NT2/D1 (cell line): ENCODE data around the gene FRK.
"Not testable (repeated sequence)": the region's sequence is repeated elsewhere in the genome, so short reads cannot be mapped to it uniquely, and the experiment has no call there.

Experiments used
- DNase-seq: peaks from one replicate; pipeline ENCODE4 v3.0.0-alpha.2; 2011; ENCODE audit warnings: low read depth, low spot score
- H3K27me3 ChIP-seq: 2 replicates; pipeline ENCODE4 v1.6.0; 2011; ENCODE audit warnings: mild to moderate bottlenecking; ENCODE audit not compliant: insufficient read length, insufficient read depth
- H3K36me3 ChIP-seq: 2 replicates; pipeline ENCODE4 v1.6.1; 2011; ENCODE audit warnings: mild to moderate bottlenecking, low read length, mixed read lengths; ENCODE audit not compliant: insufficient read depth, insufficient read length
- H3K4me1 ChIP-seq: 2 replicates; pipeline ENCODE4 v1.5.1; 2011; ENCODE audit not compliant: insufficient read depth, insufficient read length
- H3K4me3 ChIP-seq: 2 replicates; pipeline ENCODE4 v1.5.1; 2011; ENCODE audit warnings: low read depth; ENCODE audit not compliant: insufficient read length
- H3K9ac ChIP-seq: 2 replicates; pipeline ENCODE4 v1.6.0; 2011; ENCODE audit warnings: low read depth; ENCODE audit not compliant: insufficient read length
- H3K9me3 ChIP-seq: 2 replicates; pipeline ENCODE4 v1.5.1; 2011; ENCODE audit warnings: mild to moderate bottlenecking, low read length; ENCODE audit not compliant: insufficient read depth
- SUZ12 ChIP-seq: IDR thresholded peaks from 2 replicates; pipeline ENCODE4 v1.6.1; 2011; ENCODE audit not compliant: insufficient read length, insufficient read depth; ENCODE audit errors: extremely low read depth
- YY1 ChIP-seq: IDR thresholded peaks from 2 replicates; pipeline ENCODE4 v1.6.1; 2011; ENCODE audit not compliant: insufficient read length, insufficient read depth
- ZNF274 ChIP-seq: IDR thresholded peaks from 2 replicates; pipeline ENCODE4 v1.6.1; 2011; ENCODE audit warnings: mild to moderate bottlenecking, low read depth, low read length

The FRK gene

GRCh38 chr6:115958958-115959357 is 101.7 kb downstream of the FRK start:
- no peaks in the 10 kb centered on the region for H3K36me3 ChIP-seq
- TF ChIP-seq ZNF274 = no peak
- no peak for TF ChIP-seq SUZ12
- no peak for TF ChIP-seq YY1
- H3K4me1 ChIP-seq = no peaks in the 10 kb centered on the region
- H3K9me3 ChIP-seq = peaks cover 6% of the 10 kb centered on the region; the same call in 1 of the 2 replicates
- H3K4me3 ChIP-seq = no peak overlapping the region
- DNase-seq = no peak
- H3K9ac ChIP-seq = no peak overlapping the region
- no peaks in the 10 kb centered on the region for H3K27me3 ChIP-seq

DNA sequence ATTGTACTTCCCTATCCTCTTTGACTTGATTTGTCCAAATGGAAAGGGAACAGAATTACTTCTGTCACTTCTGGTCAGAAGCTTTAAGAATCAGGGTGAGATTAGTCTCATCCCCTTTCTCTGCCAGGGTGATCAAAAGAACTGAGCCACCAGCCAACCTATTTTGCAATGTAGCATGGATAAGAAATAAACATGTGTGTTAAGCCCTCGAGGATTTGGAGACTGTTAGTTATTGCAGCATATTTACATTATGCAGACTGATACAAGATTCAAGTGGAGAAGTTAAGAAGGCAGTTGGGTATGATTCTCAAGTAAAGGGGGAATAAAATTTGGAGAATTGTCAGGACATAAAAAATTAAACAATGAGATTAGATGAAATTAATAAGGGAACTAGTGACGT is 106.0 kb downstream of the FRK start:
- DNase-seq = no peak
- Histone ChIP-seq H3K4me3 (no peak overlapping the region), H3K9me3 (peaks cover 6% of the 10 kb centered on the region; the same call in 1 of the 2 replicates), H3K9ac (no peak overlapping the region), H3K4me1 (no peaks in the 10 kb centered on the region), H3K27me3 (no peaks in the 10 kb centered on the region), H3K36me3 (no peaks in the 10 kb centered on the region)
- TF ChIP-seq ZNF274 (no peak), YY1 (no peak), SUZ12 (no peak)

DNA sequence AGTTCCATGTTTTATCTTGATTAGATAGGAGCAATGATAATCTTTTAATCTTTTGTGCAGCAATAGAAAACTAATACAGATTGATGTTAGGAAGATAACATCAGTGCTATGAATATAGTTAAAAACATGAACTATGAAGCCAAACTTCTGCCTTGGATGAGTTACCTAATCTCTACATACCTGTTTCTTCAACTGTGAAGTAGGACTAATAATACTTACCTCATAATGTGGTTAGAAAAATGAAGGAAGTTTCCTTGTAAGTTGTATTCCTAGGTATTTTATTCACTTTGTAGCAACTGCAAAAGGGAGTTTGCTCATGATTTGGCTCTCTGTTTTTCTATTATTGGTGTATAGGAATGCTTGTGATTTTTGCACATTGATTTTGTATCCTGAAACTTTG is 111.9 kb downstream of the FRK start:
- no peaks in the 10 kb centered on the region for H3K9me3 ChIP-seq
- H3K27me3 ChIP-seq = no peaks in the 10 kb centered on the region
- no peak overlapping the region for H3K9ac ChIP-seq
- no peak overlapping the region for H3K4me3 ChIP-seq
- no peak for DNase-seq
- no peaks in the 10 kb centered on the region for H3K36me3 ChIP-seq
- H3K4me1 ChIP-seq = no peaks in the 10 kb centered on the region
- TF ChIP-seq ZNF274 (no peak), SUZ12 (no peak), YY1 (no peak)

DNA sequence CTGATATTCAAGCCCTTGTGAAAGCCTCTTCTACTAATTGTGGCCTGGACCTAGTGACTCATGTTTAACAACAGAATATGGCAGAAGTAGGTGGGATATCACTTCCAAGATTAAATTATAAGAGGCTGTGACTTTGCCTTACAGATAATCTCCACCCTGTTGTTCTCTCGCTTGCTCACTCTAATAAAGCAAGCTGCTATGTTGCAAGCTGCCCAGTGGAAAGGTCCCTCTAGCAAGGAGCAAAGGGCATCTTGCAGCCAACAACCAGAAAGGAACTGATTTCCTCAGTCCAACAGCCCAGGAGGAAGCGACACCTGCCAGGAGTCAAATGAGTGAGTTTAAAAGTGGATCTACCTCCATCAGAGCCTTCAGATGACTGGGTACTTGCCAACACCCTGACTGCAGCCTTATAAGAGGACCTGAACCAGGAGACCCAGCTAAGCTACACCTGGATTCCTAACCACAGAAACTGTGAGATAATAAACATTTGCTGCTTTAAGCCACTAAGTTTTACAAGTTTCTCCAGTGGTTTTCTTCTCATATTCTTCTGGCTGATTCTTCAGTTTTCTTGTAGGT is 112.6 kb downstream of the FRK start:
- H3K27me3 ChIP-seq = no peaks in the 10 kb centered on the region
- H3K4me3 ChIP-seq = no peak overlapping the region
- no peak for DNase-seq
- TF ChIP-seq ZNF274 (no peak), YY1 (no peak), SUZ12 (no peak)
- H3K4me1 ChIP-seq = no peaks in the 10 kb centered on the region
- H3K36me3 ChIP-seq = no peaks in the 10 kb centered on the region
- no peak overlapping the region for H3K9ac ChIP-seq
- no peaks in the 10 kb centered on the region for H3K9me3 ChIP-seq

- TF ChIP-seq SUZ12 (no peak), YY1 (no peak), ZNF274 (no peak)
- no peaks in the 10 kb centered on the region for H3K27me3 ChIP-seq
- no peak overlapping the region for H3K4me3 ChIP-seq
- DNase-seq = no peak
- H3K4me1 ChIP-seq = no peaks in the 10 kb centered on the region
- no peaks in the 10 kb centered on the region for H3K9me3 ChIP-seq
- H3K9ac ChIP-seq = no peak overlapping the region
- H3K36me3 ChIP-seq = no peaks in the 10 kb centered on the region
Measured at GRCh38 chr6:115945812-115946211, 114.9 kb downstream of the FRK start.

DNA sequence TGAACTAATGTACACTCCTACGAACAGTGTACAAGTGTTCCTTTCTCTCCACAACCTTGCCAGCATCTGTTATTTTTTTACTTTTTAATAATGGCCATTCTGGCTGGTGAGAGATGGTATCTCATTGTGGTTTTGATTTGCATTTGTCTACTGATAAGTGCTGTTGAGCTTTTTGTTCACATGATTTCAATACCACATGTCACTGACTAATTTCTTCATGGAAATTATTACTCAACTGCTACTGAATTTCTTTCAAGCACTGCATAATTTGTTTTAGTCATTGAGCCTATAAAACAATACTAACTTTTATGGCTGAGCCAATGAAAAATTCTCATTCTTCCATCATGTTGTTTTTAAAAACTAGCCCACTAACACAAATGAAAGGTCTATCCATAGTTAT is 115.4 kb downstream of the FRK start:
- Histone ChIP-seq H3K4me3 (no peak overlapping the region), H3K27me3 (no peaks in the 10 kb centered on the region), H3K4me1 (no peaks in the 10 kb centered on the region), H3K9me3 (no peaks in the 10 kb centered on the region), H3K36me3 (no peaks in the 10 kb centered on the region), H3K9ac (no peak overlapping the region)
- DNase-seq = no peak
- TF ChIP-seq ZNF274 (no peak), SUZ12 (no peak), YY1 (no peak)

- H3K36me3 ChIP-seq, DNase-seq, H3K9me3 ChIP-seq, H3K4me1 ChIP-seq, H3K27me3 ChIP-seq, H3K4me3 ChIP-seq, H3K9ac ChIP-seq: not testable (repeated sequence)
Measured at GRCh38 chr6:115944829-115945228, 115.9 kb downstream of the FRK start.

DNA sequence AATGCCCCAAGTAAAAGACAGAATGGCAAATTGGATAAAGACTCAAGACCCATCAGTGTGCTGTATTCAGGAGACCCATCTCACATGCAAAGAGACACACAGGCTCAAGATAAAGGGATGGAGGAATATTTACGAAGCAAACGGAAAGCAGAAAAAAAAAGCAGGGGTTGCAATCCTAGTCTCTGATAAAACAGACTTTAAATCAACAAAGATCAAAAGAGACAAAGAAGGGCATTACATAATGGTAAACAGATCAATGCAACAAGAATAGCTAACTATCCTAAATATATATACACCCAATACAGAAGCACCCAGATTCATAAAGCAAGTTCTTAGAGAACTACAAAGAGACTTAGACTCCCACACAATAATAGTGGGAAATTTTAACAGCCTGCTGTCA is 123.2 kb downstream of the FRK start:
- H3K4me3 ChIP-seq, DNase-seq, H3K36me3 ChIP-seq, H3K9ac ChIP-seq, H3K27me3 ChIP-seq, H3K9me3 ChIP-seq, H3K4me1 ChIP-seq: not testable (repeated sequence)
